ENCODE data around the gene PLVAP. TPM values are rescaled to one million over a fixed set of nuclear protein-coding genes. Genes with fewer than 3 reads are reported as not detected.

PLVAP gene
- polyA plus RNA-seq, 2 of the 4 experiments (the other 2 are of a cell fraction), result not detected

DNA sequence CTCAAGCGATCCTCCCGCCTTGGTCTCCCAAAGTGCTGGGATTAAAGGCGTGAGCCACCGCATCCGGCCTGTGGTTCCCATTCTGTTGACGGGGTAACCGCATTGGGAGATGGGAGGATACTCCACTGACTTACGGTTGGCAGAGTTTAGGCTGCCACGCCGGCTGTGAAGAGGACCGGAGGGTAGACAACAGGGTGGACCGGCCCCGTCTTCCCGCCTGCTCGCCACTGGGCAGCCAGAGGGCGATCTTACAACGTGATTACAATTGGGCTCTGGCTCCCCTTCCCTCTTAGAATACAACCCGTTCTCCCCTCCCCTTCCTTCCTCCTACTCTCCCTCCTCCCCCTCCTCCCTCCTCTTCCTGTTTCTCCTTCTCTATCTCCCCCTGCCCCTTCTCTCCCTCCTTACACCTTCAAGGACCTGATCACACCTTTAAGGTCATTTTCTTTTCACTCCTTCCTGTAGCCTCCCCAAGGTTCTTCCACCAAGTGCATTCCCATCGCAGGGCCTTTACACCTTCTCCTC lies 17.8 kb upstream of the PLVAP start (continued):
- TF ChIP-seq RAD21 (conservative IDR thresholded peaks at IDR 0.05 in 1 of 2, IDR thresholded peaks at IDR 0.05 in 1 of 2), result peak; percentile 61 to 71

DNA sequence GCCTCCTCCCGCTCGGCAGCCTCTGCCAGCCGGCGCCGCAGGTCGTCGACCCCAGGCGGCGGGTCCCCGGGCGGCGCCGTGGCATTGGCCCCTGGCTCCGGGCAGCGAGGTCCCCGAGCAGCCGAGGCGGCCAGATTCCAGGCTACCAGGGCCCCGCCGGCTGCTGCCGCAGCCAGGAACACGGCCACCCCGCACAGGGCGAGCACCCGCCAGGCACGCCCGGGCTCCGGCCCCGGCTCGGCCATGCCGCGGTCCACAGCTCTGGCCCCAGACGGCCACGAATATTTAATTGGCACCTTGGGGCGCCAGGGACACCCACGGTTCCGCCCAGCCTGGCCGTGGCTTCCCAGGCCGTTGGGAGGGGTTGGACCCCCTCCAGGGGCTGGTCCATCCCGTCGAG lies 16.8 kb upstream of the PLVAP start, which contains the start of gene CCDC194:
TSS of gene CCDC194 (minus strand) at position 283 of the 400 bp plus-strand sequence. CDS start at position 245, 38 bp downstream.
- 25% methylated on average over 2 of the region's 41 CpGs for WGBS (ENCODE audit: missing lambda C conversion rate)
- Histone ChIP-seq H3K9me3 (peaks cover 10% of the 10 kb centered on the region; the same call in 2 of the 3 replicates), H3K4me3 (no peak within 1 kb of the TSS), H3K4me2 (no peak within 1 kb of the TSS), H3K4me1 (peaks cover 4% of the 10 kb centered on the region; the same call in 1 of the 3 replicates), H3K27ac (peak within 1 kb of the TSS in 1 of 2 experiments; percentile 66; a peak in 1 of 6 replicates)
- CTCF ChIA-PET, result interaction anchor here (0.8 to 2.3 kb wide), 8 partner anchors 8 to 72 kb away, joined by 3 to 7 read pairs (median 5); partner anchors contain the start of genes MVB12A and TMEM221
- TF ChIP-seq RAD21 (conservative IDR thresholded peaks at IDR 0.05 in 1 of 2, IDR thresholded peaks at IDR 0.05 in 1 of 2), result no peak
- TF ChIP-seq MAFK (IDR thresholded peaks at IDR 0.05; ENCODE audit: partially characterized antibody), result no peak
- TF ChIP-seq, protein P1, sequence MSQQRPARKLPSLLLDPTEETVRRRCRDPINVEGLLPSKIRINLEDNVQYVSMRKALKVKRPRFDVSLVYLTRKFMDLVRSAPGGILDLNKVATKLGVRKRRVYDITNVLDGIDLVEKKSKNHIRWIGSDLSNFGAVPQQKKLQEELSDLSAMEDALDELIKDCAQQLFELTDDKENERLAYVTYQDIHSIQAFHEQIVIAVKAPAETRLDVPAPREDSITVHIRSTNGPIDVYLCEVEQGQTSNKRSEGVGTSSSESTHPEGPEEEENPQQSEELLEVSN (IDR thresholded peaks at IDR 0.05; ENCODE audit: borderline replicate concordance, low read depth), result no peak
- TF ChIP-seq, protein P2, sequence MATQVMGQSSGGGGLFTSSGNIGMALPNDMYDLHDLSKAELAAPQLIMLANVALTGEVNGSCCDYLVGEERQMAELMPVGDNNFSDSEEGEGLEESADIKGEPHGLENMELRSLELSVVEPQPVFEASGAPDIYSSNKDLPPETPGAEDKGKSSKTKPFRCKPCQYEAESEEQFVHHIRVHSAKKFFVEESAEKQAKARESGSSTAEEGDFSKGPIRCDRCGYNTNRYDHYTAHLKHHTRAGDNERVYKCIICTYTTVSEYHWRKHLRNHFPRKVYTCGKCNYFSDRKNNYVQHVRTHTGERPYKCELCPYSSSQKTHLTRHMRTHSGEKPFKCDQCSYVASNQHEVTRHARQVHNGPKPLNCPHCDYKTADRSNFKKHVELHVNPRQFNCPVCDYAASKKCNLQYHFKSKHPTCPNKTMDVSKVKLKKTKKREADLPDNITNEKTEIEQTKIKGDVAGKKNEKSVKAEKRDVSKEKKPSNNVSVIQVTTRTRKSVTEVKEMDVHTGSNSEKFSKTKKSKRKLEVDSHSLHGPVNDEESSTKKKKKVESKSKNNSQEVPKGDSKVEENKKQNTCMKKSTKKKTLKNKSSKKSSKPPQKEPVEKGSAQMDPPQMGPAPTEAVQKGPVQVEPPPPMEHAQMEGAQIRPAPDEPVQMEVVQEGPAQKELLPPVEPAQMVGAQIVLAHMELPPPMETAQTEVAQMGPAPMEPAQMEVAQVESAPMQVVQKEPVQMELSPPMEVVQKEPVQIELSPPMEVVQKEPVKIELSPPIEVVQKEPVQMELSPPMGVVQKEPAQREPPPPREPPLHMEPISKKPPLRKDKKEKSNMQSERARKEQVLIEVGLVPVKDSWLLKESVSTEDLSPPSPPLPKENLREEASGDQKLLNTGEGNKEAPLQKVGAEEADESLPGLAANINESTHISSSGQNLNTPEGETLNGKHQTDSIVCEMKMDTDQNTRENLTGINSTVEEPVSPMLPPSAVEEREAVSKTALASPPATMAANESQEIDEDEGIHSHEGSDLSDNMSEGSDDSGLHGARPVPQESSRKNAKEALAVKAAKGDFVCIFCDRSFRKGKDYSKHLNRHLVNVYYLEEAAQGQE (IDR thresholded peaks at IDR 0.05), result no peak
- no peak for TF ChIP-seq CBX2 (IDR thresholded peaks at IDR 0.05; ENCODE audit: borderline replicate concordance, low read depth)
- TF ChIP-seq, protein P3, sequence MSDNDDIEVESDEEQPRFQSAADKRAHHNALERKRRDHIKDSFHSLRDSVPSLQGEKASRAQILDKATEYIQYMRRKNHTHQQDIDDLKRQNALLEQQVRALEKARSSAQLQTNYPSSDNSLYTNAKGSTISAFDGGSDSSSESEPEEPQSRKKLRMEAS (IDR thresholded peaks at IDR 0.05), result no peak
- no peak for TF ChIP-seq TP53 (CRISPR knock-in tag; IDR thresholded peaks at IDR 0.05)
- no peak for TF ChIP-seq RNF2 (IDR thresholded peaks at IDR 0.05; ENCODE audit: borderline replicate concordance, low read depth)
- TF ChIP-seq, protein P4, sequence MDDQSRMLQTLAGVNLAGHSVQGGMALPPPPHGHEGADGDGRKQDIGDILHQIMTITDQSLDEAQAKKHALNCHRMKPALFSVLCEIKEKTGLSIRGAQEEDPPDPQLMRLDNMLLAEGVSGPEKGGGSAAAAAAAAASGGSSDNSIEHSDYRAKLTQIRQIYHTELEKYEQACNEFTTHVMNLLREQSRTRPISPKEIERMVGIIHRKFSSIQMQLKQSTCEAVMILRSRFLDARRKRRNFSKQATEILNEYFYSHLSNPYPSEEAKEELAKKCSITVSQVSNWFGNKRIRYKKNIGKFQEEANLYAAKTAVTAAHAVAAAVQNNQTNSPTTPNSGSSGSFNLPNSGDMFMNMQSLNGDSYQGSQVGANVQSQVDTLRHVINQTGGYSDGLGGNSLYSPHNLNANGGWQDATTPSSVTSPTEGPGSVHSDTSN (IDR thresholded peaks at IDR 0.05), result no peak
- no peak for TF ChIP-seq ZNF302 (CRISPR knock-in tag; IDR thresholded peaks at IDR 0.05)
- TF ChIP-seq, protein P5, sequence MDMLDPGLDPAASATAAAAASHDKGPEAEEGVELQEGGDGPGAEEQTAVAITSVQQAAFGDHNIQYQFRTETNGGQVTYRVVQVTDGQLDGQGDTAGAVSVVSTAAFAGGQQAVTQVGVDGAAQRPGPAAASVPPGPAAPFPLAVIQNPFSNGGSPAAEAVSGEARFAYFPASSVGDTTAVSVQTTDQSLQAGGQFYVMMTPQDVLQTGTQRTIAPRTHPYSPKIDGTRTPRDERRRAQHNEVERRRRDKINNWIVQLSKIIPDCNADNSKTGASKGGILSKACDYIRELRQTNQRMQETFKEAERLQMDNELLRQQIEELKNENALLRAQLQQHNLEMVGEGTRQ (IDR thresholded peaks at IDR 0.05), result no peak
- no peak for TF ChIP-seq FOSL2 (IDR thresholded peaks at IDR 0.05)
- TF ChIP-seq FOSL2 (CRISPR knock-in tag; IDR thresholded peaks at IDR 0.05), result no peak
- TF ChIP-seq HOXB5 (CRISPR knock-in tag; IDR thresholded peaks at IDR 0.05), result no peak
- TF ChIP-seq POLR2AphosphoS2 (conservative IDR thresholded peaks at IDR 0.05; ENCODE audit: low read length), result no peak
- no peak for TF ChIP-seq PHF8 (IDR thresholded peaks at IDR 0.05; ENCODE audit: borderline replicate concordance, low read depth)
- TF ChIP-seq RCOR1 (IDR thresholded peaks at IDR 0.05; ENCODE audit: low read depth, low read length), result no peak
- no peak for TF ChIP-seq ESRRA (IDR thresholded peaks at IDR 0.05; ENCODE audit: borderline replicate concordance, low read length)
- DNase-seq (ENCODE audit: low read depth in 1 of 2, low spot score in 1 of 2) (no peak), ATAC-seq (no peak), FAIRE-seq (no peak)
- POLR2A ChIA-PET, result no interaction called here
